GM19467 (cell line): ENCODE measurements around the gene XAB2.

ENCODE experiments used
- ATAC-seq: cut with Tn5 transposase; IDR thresholded peaks from one replicate; pipeline ENCODE4 v1.9.1; 2021; ENCODE audit warnings: mild to moderate bottlenecking, moderate library complexity; ENCODE audit not compliant: unreplicated experiment

XAB2 gene

DNA sequence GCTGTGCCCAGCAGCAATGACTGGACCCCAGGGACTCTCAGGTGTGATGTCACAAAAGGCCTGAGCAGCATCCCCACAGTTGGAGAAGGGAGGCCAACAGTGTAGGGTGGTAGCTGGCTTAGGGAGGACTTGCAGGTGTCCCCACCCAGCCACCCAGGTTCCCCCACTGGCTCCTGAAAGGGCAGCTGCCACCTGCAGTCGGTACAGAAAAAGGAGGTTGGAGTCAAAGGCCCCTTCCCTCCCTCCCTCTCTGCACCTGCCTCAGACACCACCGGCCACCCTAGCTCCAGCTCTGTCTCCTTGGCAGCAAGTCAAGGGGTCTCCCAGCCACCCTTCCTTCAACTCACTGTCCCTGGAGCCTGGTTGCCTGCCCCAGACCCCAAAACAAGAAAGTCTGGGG, 4.4 kb upstream of the XAB2 start, which contains the start of gene PCP2:
PCP2 (minus strand) TSS at position 22 of the 400 bp plus-strand sequence. CDS start 262 bp downstream, outside the sequence.
- no peak for ATAC-seq

DNA sequence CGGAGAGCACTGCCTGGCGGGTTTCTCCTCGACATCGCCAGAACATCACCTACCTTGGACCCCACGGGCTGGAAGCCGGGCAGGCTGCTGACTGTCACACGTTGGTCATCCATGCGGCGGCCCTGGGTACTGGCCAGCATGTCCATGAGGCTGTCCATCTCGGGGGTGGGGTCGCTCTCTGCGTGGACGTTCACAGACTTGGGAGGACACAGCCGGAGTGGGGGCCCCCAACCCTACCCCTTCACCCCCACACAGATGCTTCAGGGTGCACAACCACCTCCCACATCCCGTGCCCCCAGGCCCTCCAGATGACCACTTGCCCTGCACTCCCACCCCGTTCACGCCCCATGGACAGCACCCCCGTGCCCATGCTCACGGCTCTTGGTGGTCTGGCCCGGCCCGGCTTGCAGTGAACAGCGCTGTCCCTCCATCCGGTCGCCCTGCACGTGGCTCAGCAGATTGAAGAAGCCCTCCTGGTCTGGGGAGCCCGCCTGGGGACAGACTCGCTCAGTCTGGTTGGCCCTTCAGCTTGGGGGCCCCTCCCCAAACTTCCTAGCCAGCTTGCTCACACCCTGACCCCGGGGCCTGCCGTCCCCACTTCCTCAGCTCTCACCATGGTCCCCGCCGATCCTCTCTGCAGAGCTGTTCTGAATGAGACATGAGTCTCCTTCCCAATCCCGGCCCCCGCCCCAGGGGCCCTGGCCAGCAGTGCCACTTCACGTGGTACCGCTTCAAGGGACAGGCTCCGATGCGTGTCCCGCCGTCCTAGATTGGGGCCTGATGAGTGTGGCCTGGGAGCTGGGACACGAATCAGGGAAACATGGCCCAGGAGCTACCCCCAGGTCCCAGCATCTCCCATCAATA, 3.2 kb upstream of the XAB2 start:
- no peak for ATAC-seq

DNA sequence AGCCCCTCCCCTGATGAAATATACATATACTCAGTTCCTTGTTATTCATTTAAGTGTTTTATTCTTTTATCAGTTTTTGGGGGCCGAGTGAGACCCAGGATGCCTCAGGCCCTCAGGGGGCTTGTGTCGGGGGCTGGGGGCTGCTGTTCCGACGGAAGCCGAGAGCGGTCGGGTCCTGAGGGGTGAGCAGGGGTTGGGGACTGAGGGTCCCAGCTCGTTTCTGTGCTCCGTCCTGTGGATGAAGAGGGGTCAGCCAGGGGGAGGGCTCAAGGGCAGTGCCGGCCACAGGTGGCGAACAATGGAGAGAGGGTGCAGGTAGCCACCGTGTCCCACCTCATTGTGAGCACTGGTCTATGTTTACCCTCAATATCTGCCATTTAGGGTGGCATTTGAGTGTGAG, 2.2 kb upstream of the XAB2 start:
- no peak for ATAC-seq

DNA sequence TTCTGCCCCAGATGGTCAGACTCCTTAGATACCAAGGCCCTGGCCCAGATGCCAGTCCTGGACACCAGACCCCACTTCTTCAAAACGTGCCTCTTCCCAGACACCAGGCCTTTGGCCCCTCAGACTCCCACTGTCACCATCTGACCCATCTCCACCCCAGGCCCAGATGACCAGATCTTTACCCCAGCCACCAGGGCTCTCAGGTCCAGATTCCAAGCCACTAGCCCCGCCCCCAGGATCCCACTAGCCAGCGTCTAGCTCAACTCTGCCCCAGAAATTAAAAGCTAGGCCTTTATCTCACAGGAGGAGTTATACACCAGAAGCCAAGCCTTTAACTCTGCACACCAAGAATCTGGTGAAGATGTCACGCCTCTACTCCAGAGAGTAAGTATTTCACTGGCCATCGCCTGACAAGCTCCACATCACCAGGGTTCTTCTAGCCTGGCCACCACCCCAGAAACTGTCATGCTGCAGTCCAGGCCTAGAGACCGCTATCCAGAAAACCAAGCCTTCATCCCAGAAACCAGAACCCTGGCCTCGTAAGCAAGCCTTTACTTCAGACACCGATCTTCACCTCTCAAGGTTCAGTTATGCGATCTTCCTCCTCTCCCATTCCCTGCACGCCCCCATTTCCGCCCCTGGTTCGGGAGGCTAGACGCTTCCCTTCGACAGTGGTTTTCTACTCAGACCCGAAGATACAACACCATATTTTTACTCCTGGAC, 595 bp downstream of the XAB2 start:
- ATAC-seq = no peak

DNA sequence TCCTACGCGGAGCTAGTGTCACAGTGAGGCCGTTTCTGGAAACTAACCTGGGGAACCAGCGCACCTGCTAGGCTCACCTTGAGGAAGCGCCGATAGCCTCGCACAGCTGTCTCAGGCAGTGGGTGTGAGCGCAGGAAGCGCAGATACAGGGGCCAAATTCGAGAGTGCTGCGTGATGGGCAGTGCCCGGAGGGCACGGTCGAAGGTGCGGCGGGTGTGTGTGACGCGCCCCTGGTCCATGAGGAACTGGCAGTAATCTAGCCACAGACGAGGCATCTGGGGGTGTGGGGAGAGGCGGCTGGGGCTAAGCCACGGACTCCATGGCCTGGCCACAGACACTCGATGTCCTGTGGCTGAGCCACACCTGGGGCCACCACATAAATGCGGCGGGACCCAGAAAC, 2.2 kb downstream of the XAB2 start:
- ATAC-seq = no peak

DNA sequence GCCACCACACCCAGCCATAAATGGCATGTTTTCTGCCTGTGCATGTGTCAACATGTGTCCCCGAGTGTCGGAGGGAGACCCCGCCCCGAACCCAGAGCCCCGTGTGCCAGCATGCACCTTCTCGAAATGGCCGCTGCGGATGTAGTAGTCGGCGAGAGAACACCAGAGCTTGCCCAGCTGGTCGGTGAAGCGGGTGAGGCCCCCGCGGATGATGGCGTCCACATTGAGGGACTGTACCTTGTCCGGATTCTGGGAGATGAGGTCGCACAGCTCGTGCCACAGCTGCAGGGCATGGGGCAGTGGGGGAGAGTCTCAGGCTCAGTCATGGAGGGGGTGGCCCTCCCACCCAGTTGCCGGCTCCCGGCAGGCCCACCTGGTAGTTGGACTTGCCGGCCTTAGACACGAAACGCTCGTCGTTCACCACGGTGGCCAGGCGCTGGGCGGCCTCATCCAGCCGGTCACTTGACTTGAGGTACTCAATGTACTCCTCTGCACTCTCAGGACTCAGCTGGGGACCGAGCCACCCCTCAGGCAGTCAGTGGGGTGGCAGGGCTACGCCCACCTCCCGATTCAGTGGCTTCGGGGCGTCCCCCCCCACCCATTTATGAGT, 3.5 kb downstream of the XAB2 start:
- no peak for ATAC-seq

DNA sequence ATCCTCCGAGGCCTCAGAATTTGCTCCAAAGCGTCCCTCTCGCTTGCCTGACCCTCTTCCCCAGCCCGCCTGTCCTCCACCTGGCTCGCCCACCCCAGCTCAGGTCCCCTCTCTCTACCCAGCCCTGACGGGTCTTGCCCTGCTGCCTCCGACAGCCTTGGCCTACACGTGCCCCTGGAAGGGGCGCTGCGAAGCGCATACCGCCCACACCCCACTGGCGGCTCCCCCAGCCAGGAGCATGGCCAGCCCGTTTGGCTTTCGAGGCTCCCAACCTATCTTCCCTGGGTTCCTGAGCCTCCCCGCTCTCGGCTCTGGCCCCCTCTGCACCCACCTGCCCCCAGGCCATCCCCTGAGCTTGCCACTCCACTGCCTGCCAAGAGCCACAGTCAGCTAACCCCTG, 4.5 kb downstream of the XAB2 start:
- ATAC-seq = no peak

DNA sequence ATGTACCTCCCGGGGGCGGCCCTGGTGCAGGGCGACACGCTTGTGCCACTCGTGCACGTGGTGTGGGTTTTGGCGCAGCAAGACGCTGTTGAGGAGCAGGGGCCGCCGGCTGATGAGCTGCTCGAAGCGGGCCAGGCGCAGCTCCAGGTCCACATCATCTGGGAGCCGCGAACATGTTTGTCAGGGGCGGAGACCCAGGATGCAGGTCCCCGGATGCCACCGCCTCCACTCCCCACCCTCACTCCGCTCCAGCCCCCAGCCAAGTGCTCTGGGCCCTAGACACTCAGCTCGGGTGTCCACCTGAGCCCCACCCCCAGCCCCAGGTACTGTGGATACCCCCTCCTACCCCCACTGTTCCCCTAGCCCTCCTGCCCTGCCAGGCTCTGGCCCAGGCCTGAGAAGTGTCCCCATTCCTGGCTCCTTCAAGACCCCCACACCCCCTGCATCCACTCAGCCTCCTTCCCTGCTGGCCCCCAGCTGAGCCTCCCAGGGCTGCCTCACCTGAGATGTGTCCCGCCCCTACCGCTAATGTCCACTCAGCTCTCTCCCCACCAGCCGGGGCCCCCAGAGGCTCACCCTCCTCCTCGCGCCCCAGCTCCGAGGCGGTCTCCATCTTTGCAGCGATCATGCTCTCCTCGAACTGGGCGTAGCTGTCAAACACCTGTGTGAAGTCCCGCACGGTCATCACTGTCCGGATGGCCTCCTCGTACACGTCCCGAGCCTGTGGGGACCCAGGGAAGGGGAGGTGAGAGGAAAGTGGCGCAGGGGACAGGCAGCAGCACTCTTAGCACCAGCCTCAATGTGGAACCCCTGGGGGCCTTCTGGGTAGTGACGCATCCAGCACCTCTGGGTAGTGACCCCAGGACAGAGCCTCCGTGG, 5.4 kb downstream of the XAB2 start:
- no peak for ATAC-seq

DNA sequence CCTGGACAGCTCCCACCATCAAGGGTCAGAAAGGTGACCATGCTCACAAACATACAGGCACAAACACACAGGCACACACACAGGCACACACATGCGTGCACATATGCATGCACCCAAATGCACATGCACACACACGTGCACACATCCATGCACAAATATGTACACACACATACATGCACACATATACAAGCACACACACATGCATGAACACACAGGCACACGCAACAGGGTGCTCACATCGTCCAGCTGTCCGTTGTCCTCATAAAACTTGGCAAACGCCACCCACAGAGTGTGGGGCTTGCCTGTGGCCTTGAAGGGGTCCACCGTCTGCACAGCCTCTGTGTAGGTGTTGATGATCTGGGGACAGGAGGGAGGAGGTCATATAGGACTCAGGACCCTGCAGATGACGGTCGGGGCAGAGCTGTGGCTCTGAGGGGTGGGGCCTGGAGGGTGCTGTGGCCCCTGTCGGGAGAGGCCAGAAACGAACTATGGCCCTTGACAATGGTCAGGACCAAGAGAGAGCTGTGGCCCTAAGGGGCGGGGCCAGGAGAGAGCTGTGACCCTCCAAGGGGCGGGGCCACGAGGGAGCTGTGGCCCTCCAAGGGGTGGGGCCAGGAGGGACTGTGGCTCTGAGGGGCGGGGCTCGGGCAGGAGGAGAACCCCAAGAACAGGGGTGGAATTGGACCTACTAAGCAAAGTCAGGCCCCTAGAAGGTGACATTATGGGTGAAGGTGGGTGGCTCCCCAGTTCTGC, 6.2 kb downstream of the XAB2 start:
- ATAC-seq = no peak

DNA sequence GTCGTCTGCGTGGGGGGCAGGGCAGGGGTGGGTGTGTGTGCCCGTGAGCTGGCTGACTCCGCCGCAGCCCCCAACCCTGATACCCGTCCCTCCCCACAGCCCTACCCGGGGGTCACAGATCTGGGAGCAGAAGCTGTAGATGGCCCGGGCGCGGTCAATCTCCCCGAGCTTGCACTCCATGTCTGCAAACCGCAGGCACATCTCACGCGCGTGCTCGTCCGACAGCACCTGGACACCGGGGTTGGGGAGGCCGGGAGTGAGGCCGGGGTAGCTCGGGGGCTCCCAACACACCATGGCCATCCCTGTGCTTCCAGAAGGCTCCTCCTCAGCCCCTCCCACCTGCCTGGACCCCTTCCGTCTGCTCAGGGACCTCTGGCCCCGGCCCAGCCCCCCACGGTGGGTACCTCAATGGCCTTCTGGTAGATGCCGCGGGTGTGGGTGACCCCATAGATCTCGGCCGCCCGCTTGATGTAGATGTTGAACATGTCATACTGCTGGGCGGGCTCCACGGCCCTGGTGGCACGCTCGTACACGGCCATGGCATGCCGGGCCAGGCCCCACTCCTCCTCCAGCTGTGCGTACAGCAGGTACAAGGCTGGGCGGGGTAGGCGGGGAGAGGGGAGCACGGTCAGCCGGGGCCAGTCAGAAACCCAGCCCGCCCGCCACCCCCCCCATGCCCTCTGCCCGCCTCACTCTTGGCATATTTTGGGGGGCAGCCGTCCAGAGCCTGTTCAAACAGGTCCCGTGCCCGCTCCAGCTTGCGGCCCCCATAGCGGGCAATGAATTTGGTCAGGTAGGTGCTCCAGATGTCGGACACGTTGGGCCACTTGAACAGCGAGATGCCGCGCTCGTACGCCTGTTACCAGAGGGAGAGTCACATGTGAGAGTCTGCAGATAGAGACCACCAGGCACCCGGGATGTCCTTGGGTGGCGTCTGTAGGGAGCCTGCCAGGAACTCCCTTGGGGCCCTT, 8.6 kb downstream of the XAB2 start:
- no peak for ATAC-seq

DNA sequence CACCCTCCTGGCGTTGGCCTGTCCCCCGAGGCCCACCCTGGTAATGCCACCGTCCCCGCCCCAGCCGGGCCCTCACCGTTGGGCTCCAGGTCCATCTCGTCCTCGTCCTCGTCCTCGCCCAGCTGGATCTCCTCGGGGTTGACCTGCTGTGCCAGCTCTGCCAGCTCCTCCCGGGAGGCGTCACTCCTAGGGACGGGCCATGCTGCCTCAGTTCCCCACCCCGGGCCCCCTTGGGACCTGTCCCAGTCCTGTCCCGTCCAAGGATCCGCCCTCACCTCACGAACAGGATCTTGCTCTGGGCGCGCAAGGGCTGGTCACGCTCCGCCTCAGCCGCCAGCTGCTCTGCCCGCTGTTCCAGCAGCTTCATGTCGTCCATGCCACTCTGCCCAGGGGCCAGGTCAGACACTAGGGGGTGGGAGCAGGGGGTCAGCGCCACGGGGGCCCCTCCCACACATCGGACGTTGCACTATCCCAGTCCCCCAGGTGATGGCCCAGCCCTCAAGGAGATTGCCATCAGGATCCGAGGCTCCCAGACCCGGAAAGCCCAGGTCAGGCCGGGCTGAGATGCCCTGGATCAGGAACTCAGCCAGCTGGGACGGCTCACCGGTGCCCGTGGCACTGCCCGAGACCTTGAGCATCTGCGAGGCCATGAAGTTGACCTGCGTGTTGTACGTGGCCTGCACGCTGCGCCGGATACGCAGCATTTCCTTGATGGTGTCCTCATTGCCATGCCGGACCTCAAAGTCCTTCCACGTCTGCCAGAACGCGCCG, 9.5 kb downstream of the XAB2 start:
- ATAC-seq = no peak

DNA sequence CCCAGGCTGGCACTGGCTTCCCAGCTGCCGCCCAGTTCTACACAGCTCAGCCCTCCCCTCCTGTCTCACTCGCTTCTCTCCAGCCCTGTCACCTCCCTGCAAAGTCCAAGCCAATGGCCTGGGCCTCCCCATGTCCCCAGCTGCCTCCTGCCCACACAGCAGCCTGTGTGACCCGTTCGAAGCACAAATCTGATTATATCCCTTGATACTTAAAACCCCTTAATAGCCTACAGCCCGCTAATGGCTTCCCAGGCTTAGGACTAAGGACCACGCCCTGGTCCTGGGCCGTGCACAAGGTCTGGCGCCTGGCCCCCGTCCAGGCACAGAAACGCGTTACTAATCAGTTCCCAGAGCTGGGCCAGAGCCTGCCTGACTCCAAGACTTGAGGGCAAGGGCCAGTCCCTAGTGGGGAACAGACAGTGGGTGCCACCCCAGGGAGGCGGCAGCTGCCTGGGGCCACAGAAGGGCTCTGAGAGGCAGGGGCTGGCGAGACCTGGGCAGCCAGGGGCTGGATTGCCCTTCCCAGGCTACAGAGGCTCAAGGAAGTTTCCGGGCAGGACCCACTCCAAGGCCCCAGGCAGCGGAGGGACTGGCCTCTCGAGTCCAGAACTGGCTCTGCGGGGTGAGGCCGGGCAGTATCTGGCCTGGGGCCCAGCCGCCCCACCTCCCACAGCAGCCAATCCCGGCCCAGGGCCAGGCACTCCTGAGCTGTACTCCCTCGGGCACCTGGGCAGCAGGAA, 10.4 kb downstream of the XAB2 start:
- ATAC-seq = no peak

DNA sequence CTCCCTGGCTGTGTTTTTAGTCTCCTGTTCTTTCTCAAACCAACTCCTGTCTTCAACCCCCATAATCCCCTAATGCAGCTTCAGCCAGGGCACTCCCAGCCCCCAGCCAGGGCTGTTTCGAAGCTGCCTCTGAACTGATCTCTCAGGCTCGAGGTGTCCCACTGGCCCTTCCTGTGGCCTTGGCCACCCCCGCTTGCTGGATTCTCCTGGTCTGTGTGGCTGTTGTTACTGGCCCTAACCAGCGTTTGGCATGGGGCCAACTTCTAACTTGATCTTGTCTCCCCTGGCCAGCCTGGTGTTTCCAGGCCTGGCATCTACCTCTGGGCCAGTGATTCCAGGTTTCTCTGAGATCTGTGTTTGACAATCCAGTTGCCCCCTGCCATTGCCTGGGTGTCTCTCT, 11.0 kb downstream of the XAB2 start:
- no peak for ATAC-seq

DNA sequence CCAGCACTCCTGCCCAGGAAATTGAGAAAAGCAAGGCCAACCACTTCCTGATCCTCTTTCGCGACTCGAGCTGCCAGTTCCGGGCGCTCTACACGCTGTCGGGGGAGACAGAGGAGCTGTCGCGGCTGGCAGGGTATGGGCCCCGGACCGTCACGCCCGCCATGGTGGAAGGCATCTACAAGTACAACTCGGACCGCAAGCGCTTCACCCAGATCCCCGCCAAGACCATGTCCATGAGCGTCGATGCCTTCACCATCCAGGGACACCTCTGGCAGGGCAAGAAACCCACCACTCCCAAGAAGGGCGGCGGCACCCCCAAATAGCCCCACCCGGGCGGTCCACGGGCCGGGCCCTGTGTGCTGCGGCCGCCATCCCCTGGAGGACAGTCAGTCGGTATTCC, 11.6 kb downstream of the XAB2 start:
- no peak for ATAC-seq

DNA sequence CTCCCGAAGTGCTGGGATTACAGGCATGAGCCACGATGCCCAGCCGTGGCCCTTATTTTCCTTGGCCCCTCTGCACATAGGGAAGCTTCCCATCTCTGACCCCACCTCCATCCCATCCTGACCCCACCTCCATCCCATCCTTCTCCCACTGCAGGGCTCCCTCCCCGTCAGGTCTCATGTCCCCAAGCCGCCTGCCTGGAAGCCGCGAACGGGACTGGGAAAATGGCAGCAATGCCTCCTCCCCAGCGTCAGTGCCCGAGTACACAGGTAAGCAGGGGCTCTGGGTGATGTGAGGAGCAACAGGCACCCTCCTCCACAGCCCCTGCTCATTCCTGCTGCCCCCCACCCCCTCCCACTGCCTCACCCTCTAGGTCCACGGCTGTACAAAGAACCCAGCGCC, 12.2 kb downstream of the XAB2 start:
- no peak for ATAC-seq

DNA sequence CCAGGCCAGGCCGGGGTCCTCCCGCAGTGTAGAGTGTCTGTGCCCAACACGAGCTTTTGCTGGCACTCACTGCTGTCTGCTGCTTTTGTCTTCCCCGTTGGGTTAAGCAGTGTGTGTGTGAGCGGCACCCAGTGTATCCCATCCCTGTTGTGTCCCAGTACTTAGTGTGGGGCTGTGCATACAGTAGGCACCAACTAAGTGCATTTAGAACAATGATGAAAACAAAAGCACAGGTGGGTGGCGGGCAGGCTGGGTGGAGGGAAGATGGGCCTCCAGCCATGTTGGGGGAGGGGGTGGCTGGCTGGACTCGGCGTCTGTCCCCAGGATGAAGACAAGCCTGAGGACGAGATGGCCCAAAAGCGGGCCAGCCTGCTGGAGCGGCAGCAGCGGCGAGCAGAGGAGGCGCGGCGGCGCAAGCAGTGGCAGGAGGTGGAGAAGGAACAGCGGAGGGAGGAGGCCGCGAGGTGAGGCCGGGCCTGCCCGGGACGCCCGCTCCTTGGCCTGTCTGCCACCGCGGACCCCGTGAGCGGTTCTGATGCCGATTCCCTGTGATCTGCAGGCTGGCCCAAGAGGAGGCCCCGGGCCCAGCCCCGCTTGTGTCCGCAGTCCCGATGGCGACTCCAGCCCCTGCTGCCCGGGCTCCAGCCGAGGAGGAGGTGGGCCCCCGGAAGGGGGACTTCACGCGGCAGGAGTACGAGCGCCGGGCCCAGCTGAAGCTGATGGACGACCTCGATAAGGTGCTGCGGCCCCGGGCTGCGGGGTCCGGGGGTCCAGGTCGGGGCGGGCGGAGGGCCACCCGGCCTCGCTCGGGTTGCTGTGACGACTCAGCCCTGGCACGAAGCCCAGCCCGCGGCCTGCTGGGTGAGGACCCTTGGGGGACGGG, 14.2 kb downstream of the XAB2 start:
- ATAC-seq = no peak
